Esophagus squamous epithelium (tissue), 5 donors: Measurements from ENCODE around the gene CLPTM1L. TPM values are rescaled to one million over a fixed set of nuclear protein-coding genes. Genes with fewer than 3 reads are reported as not detected.

Experiments used
- DNase-seq: peaks from one replicate; lab custom pipeline; 2025; lab: John Stamatoyannopoulos, UW
- H3K27ac ChIP-seq, 4 donors: fragments of 200-600 bp; sonication (generic); one replicate each; pipeline ENCODE4 v1.5.1; 2016 to 2019; ENCODE audit warnings: mild to moderate bottlenecking in 1 of 4
- H3K27me3 ChIP-seq, 4 donors: fragments of 200-600 bp; sonication (generic); 1 replicate in 3 of 4; 2 replicates in 1 of 4; pipeline versions ENCODE4 v1.5.1 to v1.6.0; 2017 to 2021; ENCODE audit warnings: antibody characterized with exemption in 1 of 4
- H3K36me3 ChIP-seq, 3 donors: fragments of 200-600 bp; sonication (generic); one replicate each; pipeline ENCODE4 v1.5.1; 2016 to 2019
- H3K4me1 ChIP-seq, 3 donors: fragments of 200-600 bp; sonication (generic); one replicate each; pipeline ENCODE4 v1.5.1; 2017 to 2019
- H3K4me3 ChIP-seq, 4 donors: fragments of 200-600 bp; sonication (generic); 1 replicate in 3 of 4; 2 replicates in 1 of 4; pipeline ENCODE4 v1.5.1; 2016 to 2019; ENCODE audit warnings: mild to moderate bottlenecking in 2 of 4, moderate library complexity in 1 of 4
- H3K9me3 ChIP-seq, 3 donors: fragments of 200-600 bp; sonication (generic); one replicate each; pipeline ENCODE4 v1.5.1; 2016 to 2019
- POLR2A ChIP-seq, 4 donors: fragments of 450-650 bp; IDR thresholded peaks; one replicate each; pipeline ENCODE4 v1.6.1; 2017; ENCODE audit warnings: antibody characterized with exemption in 4 of 4, mild to moderate bottlenecking in 4 of 4, moderate library complexity in 3 of 4
- WGBS, 2 donors: methylation state at CpG; one replicate each; pipeline ENCODE4 v1.1.5; 2018; 5-methylcytosine and 5-hydroxymethylcytosine counted together
- intact Hi-C: fragments of 100-400 bp; cut with DNase I; formaldehyde crosslinking; loops from one replicate; pipeline ENCODE4 v1.15.0; 2022
- total RNA-seq, 4 donors: library from RNA; depleted of rRNA; stranded (reverse); fragments of >200 nt; gene quantifications; one replicate each; pipeline ENCODE4 v1.1.0, GENCODE V29; 2016
- TF ChIP-seq, protein P1 (sequence below), 6 experiments: fragments of 450-650 bp in 4 of 6; fragments of 200-600 bp in 2 of 6; sonication (generic) in 2 of 6; IDR thresholded peaks; one replicate each; pipeline ENCODE4 v1.5.1; 2016 to 2019; ENCODE audit warnings: antibody characterized with exemption in 6 of 6, mild to moderate bottlenecking in 4 of 6, moderate library complexity in 4 of 6
- donor health status: DM: yes; HTN: yes; CAD: no.

CLPTM1L gene
- total RNA-seq, 4 donors from 2014 or later: 42.8 to 75.2 (median 65.1) TPM

DNA sequence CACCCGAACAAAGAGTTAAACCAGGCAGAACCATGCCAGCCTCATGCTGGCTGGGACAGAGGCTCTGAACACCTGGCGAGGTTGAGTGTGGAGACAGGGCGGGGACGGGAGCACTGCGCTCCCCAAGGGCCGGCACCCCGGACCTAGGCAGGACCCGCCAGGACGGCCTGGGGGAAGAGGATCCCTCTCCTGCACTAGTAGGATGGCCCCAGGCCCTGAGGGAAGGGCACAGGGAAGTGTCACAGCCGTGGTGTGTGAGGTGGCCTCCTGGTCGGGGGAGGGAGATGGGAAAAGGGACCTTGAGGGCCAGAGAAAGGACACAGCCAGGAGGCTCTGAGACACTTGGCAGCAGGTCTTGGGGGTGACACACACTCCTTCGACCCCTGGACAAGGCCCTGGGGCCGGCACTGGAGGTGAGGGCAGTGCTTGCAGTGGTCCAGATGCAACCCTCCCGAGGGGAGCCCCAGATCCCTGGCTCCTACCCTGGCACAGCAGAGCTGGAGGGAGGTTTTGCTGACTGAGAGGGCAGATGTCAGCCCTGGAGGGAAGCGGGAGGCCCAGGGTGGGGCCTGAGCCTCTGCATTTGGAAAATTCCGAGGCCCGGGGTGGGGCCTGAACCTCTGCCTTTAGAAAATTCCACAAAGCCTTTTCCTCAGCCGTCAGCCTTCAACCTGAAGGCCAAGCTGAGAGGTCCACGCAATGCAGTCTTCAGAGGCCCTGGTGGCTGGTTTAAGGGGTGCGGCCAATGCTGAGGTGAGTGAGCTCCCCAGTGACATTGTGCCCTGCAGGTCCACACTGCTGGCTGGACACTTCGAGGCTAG is 25.3 kb downstream of the CLPTM1L start:
- no peaks in the 10 kb centered on the region for H3K9me3 ChIP-seq
- peaks cover 0 to 22% (median 14%) of the 10 kb centered on the region in 3 donors for H3K4me1 ChIP-seq
- 69 to 89% methylated on average over 9 to 12 of the region's 21 CpGs for WGBS, 2 donors
- peaks cover 0 to 5% (median 0%) of the 10 kb centered on the region in 4 donors for H3K27me3 ChIP-seq
- intact Hi-C loops: no loop called here
- no peak for DNase-seq
- TF ChIP-seq, protein P1, sequence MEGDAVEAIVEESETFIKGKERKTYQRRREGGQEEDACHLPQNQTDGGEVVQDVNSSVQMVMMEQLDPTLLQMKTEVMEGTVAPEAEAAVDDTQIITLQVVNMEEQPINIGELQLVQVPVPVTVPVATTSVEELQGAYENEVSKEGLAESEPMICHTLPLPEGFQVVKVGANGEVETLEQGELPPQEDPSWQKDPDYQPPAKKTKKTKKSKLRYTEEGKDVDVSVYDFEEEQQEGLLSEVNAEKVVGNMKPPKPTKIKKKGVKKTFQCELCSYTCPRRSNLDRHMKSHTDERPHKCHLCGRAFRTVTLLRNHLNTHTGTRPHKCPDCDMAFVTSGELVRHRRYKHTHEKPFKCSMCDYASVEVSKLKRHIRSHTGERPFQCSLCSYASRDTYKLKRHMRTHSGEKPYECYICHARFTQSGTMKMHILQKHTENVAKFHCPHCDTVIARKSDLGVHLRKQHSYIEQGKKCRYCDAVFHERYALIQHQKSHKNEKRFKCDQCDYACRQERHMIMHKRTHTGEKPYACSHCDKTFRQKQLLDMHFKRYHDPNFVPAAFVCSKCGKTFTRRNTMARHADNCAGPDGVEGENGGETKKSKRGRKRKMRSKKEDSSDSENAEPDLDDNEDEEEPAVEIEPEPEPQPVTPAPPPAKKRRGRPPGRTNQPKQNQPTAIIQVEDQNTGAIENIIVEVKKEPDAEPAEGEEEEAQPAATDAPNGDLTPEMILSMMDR (IDR thresholded peaks at IDR 0.05): peak in 2 of 6 experiments; percentile 7 to 8
- TF ChIP-seq POLR2A (IDR thresholded peaks at IDR 0.05): no peak
- peaks cover 41 to 79% (median 43%) of the 10 kb centered on the region in 3 donors for H3K36me3 ChIP-seq
- peak overlapping the region in 1 of 4 donors; percentile 34 for H3K27ac ChIP-seq
- no peak overlapping the region for H3K4me3 ChIP-seq

DNA sequence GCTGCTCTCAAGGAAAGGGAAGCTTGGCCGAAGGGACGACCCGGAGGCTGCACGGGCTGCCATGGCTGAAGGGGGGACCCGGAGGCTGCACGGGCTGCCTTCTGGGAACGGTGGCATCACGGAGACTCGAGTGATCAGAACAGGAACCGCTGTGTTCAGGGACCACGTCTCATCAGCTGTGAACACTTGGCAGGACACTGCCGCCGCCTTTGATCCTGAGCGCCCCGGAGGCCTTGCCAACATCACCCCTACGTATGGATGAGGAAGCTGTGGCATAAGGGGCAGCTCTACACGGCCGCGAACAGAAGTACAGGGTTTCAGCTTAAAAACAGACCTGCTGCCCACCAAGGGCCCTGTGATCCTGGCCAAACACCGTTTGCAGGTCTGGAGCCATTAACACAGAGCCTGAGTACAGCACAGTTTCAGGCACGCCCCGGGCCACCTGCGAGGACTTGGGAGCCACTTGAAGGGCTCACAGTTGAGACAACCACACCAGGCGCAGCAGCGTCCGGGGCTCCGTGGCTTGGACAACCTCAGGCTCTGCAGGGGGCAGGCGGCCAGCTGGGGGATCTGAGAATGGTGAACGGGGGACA is 26.1 kb downstream of the CLPTM1L start:
- no peak overlapping the region for H3K27ac ChIP-seq
- WGBS, 2 donors: 96% methylated on average over 7 to 10 of the region's 29 CpGs
- TF ChIP-seq, protein P1 (IDR thresholded peaks at IDR 0.05): no peak
- TF ChIP-seq POLR2A (IDR thresholded peaks at IDR 0.05): no peak
- peaks cover 32 to 70% (median 37%) of the 10 kb centered on the region in 3 donors for H3K36me3 ChIP-seq
- intact Hi-C loops: no loop called here
- no peak overlapping the region for H3K4me3 ChIP-seq
- DNase-seq: no peak
- no peaks in the 10 kb centered on the region for H3K9me3 ChIP-seq
- peaks cover 0 to 31% (median 14%) of the 10 kb centered on the region in 3 donors for H3K4me1 ChIP-seq
- peaks cover 0 to 12% (median 0%) of the 10 kb centered on the region in 4 donors for H3K27me3 ChIP-seq

DNA sequence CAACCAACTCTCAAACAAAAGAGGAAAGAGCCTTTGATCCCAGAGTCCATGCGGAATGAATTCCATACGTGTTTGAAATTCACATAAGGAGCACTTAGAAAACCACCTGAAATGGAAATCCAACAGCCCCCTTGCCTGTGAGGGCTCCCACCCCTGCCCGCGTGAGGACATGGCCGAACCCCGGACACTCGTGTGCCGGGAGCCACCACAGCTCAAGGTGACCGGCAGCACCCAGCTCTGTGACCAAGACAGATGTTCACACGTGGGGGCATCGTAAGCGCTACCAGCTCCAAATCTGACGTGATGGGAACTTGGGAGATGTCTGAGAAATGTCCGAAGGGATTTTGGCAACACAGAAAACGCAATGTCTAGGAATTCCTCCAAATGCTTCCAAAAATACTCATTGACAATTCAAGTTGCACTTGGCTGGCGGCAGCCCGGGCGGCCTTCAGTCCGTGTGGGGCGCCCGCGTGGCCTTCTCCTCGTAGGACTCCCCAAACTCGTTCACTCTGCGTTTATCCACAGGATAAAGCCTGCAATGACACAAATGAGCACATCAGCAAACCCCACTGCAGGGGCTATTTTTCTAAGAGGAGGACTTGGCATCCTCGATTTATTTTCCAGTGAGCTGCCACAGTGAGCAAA is 26.9 kb downstream of the CLPTM1L start:
- TF ChIP-seq, protein P1 (IDR thresholded peaks at IDR 0.05): no peak
- no peak for TF ChIP-seq POLR2A (IDR thresholded peaks at IDR 0.05)
- Histone ChIP-seq H3K4me1 (peaks cover 0 to 38% (median 14%) of the 10 kb centered on the region in 3 donors), H3K27ac (no peak overlapping the region), H3K9me3 (no peaks in the 10 kb centered on the region), H3K27me3 (peaks cover 0 to 18% (median 0%) of the 10 kb centered on the region in 4 donors), H3K4me3 (no peak overlapping the region), H3K36me3 (peaks cover 27 to 63% (median 30%) of the 10 kb centered on the region in 3 donors)
- WGBS, 2 donors: 88 to 95% methylated on average over 14 to 26 of the region's 26 CpGs
- DNase-seq: no peak
- intact Hi-C loops: no loop called here

DNA sequence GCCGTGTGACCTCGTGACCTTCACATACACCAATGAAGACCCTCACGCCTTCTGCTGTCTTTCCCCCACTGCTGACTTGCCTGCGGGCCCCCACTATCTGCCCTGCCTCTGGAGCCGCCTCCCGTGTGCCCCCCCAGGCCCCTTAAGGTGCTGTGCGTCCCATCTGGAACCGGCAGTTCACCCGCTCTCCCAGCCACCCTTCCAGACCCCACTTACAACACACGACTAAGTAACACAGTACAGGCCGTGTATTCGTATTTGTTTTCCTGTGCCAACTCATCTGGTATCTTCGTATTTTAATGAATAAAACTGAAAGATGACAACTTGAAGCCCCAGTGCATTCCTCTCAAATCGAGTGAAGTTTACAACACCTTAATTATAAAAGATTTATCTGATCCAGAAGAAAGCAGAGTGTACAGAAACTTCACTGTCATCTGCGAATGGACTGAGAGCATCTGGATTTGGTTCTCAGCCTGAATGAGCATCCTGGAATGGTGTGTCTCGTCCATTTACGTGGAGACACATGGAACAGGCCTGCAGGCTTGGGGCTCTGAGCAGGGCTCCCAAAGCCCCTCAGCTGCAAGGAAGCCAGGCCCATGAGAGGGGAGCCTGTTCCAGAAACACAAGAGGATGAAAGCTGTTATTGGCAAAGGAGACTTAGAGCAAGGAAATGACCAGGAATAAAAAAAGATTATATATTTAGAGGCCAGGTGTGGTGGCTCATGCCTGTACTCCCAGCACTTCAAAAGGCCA is 28.1 kb downstream of the CLPTM1L start:
- WGBS, 2 donors: 21 to 28% methylated on average over 13 to 16 of the region's 17 CpGs
- peaks cover 17 to 50% (median 23%) of the 10 kb centered on the region in 3 donors for H3K36me3 ChIP-seq
- peaks cover 0 to 27% (median 0%) of the 10 kb centered on the region in 4 donors for H3K27me3 ChIP-seq
- no peaks in the 10 kb centered on the region for H3K9me3 ChIP-seq
- DNase-seq: no peak
- H3K4me1 ChIP-seq: peaks cover 0 to 38% (median 14%) of the 10 kb centered on the region in 3 donors
- H3K4me3 ChIP-seq: peak overlapping the region in 2 of 4 donors; percentile 5 to 55
- intact Hi-C loops: no loop called here
- TF ChIP-seq, protein P1 (IDR thresholded peaks at IDR 0.05): no peak
- no peak for TF ChIP-seq POLR2A (IDR thresholded peaks at IDR 0.05)
- H3K27ac ChIP-seq: peak overlapping the region in 3 of 4 donors; percentile 29 to 75 (median 75)
